OCI-LY1 (cell line): ENCODE measurements around the gene SYNJ1.

Experiments
- CTCF ChIP-seq: fragments of 200-600 bp; sonication (generic), shearing (Covaris generic); IDR thresholded peaks from 2 replicates; pipeline ENCODE4 v1.5.1; 2017; ENCODE audit warnings: mild to moderate bottlenecking, antibody characterized with exemption, low read length, moderate library complexity, mixed read lengths
- EZH2 ChIP-seq: fragments of 200-600 bp; sonication (generic), shearing (Covaris generic); IDR thresholded peaks from 2 replicates; pipeline ENCODE4 v1.8.0; 2017; ENCODE audit warnings: borderline replicate concordance, mixed run types, mild to moderate bottlenecking, antibody characterized with exemption, low read length, moderate library complexity, mixed read lengths

- TF ChIP-seq EZH2: no peak
- no peak for TF ChIP-seq CTCF
Observed at GRCh38 chr21:32645261-32646182, 82.3 kb downstream of the SYNJ1 start.
